Measurements from ENCODE around the gene PNRC1. TPM values are rescaled to one million over a fixed set of nuclear protein-coding genes. Genes with fewer than 3 reads are reported as not detected.
"Not testable (repeated sequence)": the region's sequence is repeated elsewhere in the genome, so short reads cannot be mapped to it uniquely, and the experiment has no call there.

Gene PNRC1
- total RNA-seq (ENCODE audit: low replicate concordance) = 140 and 236 TPM in 2 replicates

GRCh38 chr6:89080281-89081128, at the start of gene PNRC1:
Gene PNRC1 (plus strand): TSS chr6:89080751. CDS start chr6:89080895, 144 bp downstream.
- Histone ChIP-seq H3K27me3 (no peaks in the 10 kb centered on the region), H3K4me2 (peak within 1 kb of the TSS; percentile 82), H3K27ac (peak within 1 kb of the TSS; percentile 91), H3K4me3 (peak within 1 kb of the TSS; percentile 76), H3K9me3 (ENCODE audit: low read depth) (no peaks in the 10 kb centered on the region), H3K4me1 (peaks cover 19% of the 10 kb centered on the region), H3K79me2 (ENCODE audit: low read depth) (peaks cover 48% of the 10 kb centered on the region), H4K20me1 (ENCODE audit: low read depth) (peaks cover 38% of the 10 kb centered on the region), H3F3A (ENCODE audit: low read depth) (peaks cover 33% of the 10 kb centered on the region), H3K9ac (peak within 1 kb of the TSS; percentile 78), H3K36me3 (peaks cover 10% of the 10 kb centered on the region), H2AFZ (replicated peaks) (peak within 1 kb of the TSS; percentile 17)
- TF ChIP-seq EZH2phosphoT487 (IDR thresholded peaks at IDR 0.05) = no peak
- no peak for TF ChIP-seq CTCF (IDR thresholded peaks at IDR 0.05)
- TF ChIP-seq EZH2 (IDR thresholded peaks at IDR 0.05) = no peak
- Mint-ChIP-seq H3K4me3 (peak within 1 kb of the TSS; percentile 96), H3K27ac (peak within 1 kb of the TSS; percentile 82), H3K27me3 (ENCODE audit: insufficient read depth, low read depth) (peaks cover 11% of the 10 kb centered on the region), H3K36me3 (peaks cover 22% of the 10 kb centered on the region), H3K4me1 (peaks cover 28% of the 10 kb centered on the region), H3K9me3 (no peaks in the 10 kb centered on the region)
- peak; percentile 100 for DNase-seq (ENCODE audit: low spot score)

- Histone ChIP-seq H3K4me1 (peaks cover 10% of the 10 kb centered on the region), H3K36me3 (no peaks in the 10 kb centered on the region), H3K9ac (no peak overlapping the region), H2AFZ (replicated peaks) (no peak overlapping the region), H3K27ac (no peak overlapping the region), H3K27me3 (no peaks in the 10 kb centered on the region), H3K79me2 (ENCODE audit: low read depth) (no peaks in the 10 kb centered on the region), H3K4me3 (no peak overlapping the region), H3K9me3 (ENCODE audit: low read depth) (no peaks in the 10 kb centered on the region), H3F3A (ENCODE audit: low read depth) (no peaks in the 10 kb centered on the region), H4K20me1 (ENCODE audit: low read depth) (no peaks in the 10 kb centered on the region), H3K4me2 (no peak overlapping the region)
- DNase-seq (ENCODE audit: low spot score) = no peak
- TF ChIP-seq EZH2phosphoT487 (IDR thresholded peaks at IDR 0.05) (no peak), CTCF (IDR thresholded peaks at IDR 0.05) (no peak), EZH2 (IDR thresholded peaks at IDR 0.05) (no peak)
- Mint-ChIP-seq H3K4me3 (no peak overlapping the region), H3K36me3 (no peaks in the 10 kb centered on the region), H3K27me3 (ENCODE audit: insufficient read depth, low read depth) (peaks cover 2% of the 10 kb centered on the region), H3K4me1 (peaks cover 7% of the 10 kb centered on the region), H3K27ac (no peak overlapping the region), H3K9me3 (peaks cover 4% of the 10 kb centered on the region)
Measured at GRCh38 chr6:89032599-89032998, 48.0 kb upstream of the PNRC1 start.

GRCh38 chr6:89033461-89033860, 47.1 kb upstream of the PNRC1 start:
- no peaks in the 10 kb centered on the region for H3K27me3 Mint-ChIP-seq (ENCODE audit: insufficient read depth, low read depth)
- peaks cover 10% of the 10 kb centered on the region for H3K4me1 ChIP-seq
- no peak overlapping the region for H3K27ac ChIP-seq
- H3K36me3 Mint-ChIP-seq = peaks cover under 1% of the 10 kb centered on the region
- H3K4me1 Mint-ChIP-seq = peaks cover 7% of the 10 kb centered on the region
- no peak overlapping the region for H3K4me2 ChIP-seq
- no peak overlapping the region for H3K4me3 Mint-ChIP-seq
- no peaks in the 10 kb centered on the region for H3K36me3 ChIP-seq
- no peaks in the 10 kb centered on the region for H4K20me1 ChIP-seq (ENCODE audit: low read depth)
- no peak overlapping the region for H2AFZ ChIP-seq (replicated peaks)
- no peaks in the 10 kb centered on the region for H3K79me2 ChIP-seq (ENCODE audit: low read depth)
- no peak overlapping the region for H3K4me3 ChIP-seq
- DNase-seq (ENCODE audit: low spot score) = no peak
- no peak overlapping the region for H3K27ac Mint-ChIP-seq
- H3K9me3 ChIP-seq (ENCODE audit: low read depth) = no peaks in the 10 kb centered on the region
- no peaks in the 10 kb centered on the region for H3F3A ChIP-seq (ENCODE audit: low read depth)
- TF ChIP-seq EZH2 (IDR thresholded peaks at IDR 0.05) = no peak
- peaks cover 12% of the 10 kb centered on the region for H3K9me3 Mint-ChIP-seq
- H3K27me3 ChIP-seq = no peaks in the 10 kb centered on the region
- no peak overlapping the region for H3K9ac ChIP-seq

GRCh38 chr6:89034116-89034515, 46.4 kb upstream of the PNRC1 start:
- H3K4me3 Mint-ChIP-seq; H3K4me2 ChIP-seq; H3K9ac ChIP-seq; H4K20me1 ChIP-seq (ENCODE audit: low read depth); DNase-seq (ENCODE audit: low spot score); H3K27me3 ChIP-seq; H3F3A ChIP-seq (ENCODE audit: low read depth); H3K4me1 Mint-ChIP-seq; H2AFZ ChIP-seq (replicated peaks); H3K4me3 ChIP-seq; H3K4me1 ChIP-seq; H3K36me3 Mint-ChIP-seq; H3K36me3 ChIP-seq; H3K27ac ChIP-seq; H3K9me3 ChIP-seq (ENCODE audit: low read depth); H3K27me3 Mint-ChIP-seq (ENCODE audit: insufficient read depth, low read depth); H3K79me2 ChIP-seq (ENCODE audit: low read depth); H3K27ac Mint-ChIP-seq: not testable (repeated sequence)
- peaks cover 19% of the 10 kb centered on the region for H3K9me3 Mint-ChIP-seq
